Transverse colon (tissue), 3 donors: Measurements from ENCODE around the gene CTDSP2.

Source experiments
- EP300 ChIP-seq: sonication (generic); formaldehyde crosslinking; IDR thresholded peaks from one replicate; pipeline ENCODE4 v1.6.1; 2017; ENCODE audit warnings: antibody characterized with exemption, low read depth
- POLR2A ChIP-seq: fragments of 450-650 bp; IDR thresholded peaks from one replicate; pipeline ENCODE4 v1.6.1; 2016; ENCODE audit warnings: antibody characterized with exemption, mild to moderate bottlenecking, moderate library complexity
- POLR2AphosphoS5 ChIP-seq, 3 donors: sonication (generic); formaldehyde crosslinking; IDR thresholded peaks; one replicate each; pipeline ENCODE4 v1.6.1; 2016; ENCODE audit warnings: antibody characterized with exemption in 3 of 3

DNA sequence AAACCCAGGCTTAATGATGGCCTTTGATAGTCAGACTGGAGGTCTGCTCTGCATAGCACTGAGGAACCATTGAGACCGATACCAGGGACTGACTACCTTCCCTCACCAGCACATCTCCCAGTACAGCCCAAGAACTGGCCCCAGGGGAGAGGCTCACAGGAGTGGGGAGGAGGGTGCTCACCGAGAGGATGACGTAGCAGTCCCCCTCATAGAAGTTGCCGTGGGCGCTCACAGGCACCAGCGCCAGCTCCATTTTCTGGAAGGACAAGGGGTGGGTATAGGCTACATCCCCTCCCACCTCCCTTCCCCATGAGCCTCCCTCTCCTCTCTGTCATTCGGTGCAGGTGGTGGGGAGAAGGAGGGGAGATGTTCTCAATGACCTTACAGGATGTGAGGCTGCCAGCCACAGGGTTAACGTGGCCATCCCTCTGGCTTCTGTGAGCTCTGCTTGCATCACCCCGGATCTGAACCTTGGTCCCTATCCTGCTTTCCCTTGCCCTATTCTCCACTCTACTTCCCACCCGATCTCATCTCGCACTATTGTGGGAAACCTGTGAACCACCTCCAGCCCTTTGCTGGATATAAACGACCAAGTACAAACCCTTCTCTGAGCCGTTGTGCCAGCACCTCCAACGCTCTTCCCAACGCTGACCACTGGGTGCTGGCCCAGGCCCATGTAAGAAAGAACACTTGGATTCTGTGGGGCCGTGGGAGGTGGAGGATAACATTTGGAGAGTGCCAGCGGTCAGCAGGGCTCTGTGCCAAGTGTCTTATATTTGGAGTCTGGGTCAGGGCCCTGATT, 32.4 kb downstream of the CTDSP2 start:
- no peak for TF ChIP-seq EP300
- no peak for TF ChIP-seq POLR2AphosphoS5 (IDR thresholded peaks at IDR 0.05)
- TF ChIP-seq POLR2A: no peak
